HCT116 (cell line): Measurements from ENCODE around the gene KRT78. TPM values are rescaled to one million over a fixed set of nuclear protein-coding genes. Genes with fewer than 3 reads are reported as not detected.

Experiments used
- ATAC-seq: fragments of 200-7000 bp; cut with Tn5 transposase; 2 replicates; pipeline ENCODE4 v1.9.1; 2020; ENCODE audit warnings: mild to moderate bottlenecking, moderate library complexity
- BruUV-seq: library from RNA; stranded (reverse); fragments of 400-500 nt; replicated peaks from 2 replicates; lab custom pipeline; 2021; lab: Mats Ljungman, UMichigan
- CTCF ChIA-PET: fragments of 300-600 bp; sonication (Branson Sonifier 250); formaldehyde crosslinking; loops from one replicate; lab custom pipeline; 2021; ENCODE audit warnings: antibody characterized with exemption; lab: Charles Lee
- POLR2A ChIA-PET: fragments of 300-600, 350-600 bp; sonication (Branson Sonifier 250); formaldehyde crosslinking; loops from one replicate; lab custom pipeline; 2021; ENCODE audit warnings: antibody characterized with exemption; lab: Charles Lee
- RAD21 ChIA-PET, 2 experiments: fragments of 300-600 bp; sonication (Branson Sonifier 250); formaldehyde crosslinking; loops; one replicate each; lab custom pipeline; 2023; ENCODE audit warnings: low total read pairs in 2 of 2; ENCODE audit not compliant: uncharacterized antibody in 2 of 2, unreplicated experiment in 2 of 2, low non-redundant PET in 1 of 2; lab: Charles Lee
- DNase-seq: peaks from one replicate; pipeline ENCODE4 v3.0.0-alpha.2; 2010; ENCODE audit warnings: low read depth, low spot score
- H2AFZ ChIP-seq: fragments of 200-600 bp; shearing (Covaris generic), sonication (generic); 2 replicates; pipeline ENCODE4 v1.6.1; 2017; ENCODE audit warnings: low read depth, mixed run types, mixed read lengths, antibody characterized with exemption, low read length; ENCODE audit not compliant: poor library complexity, severe bottlenecking
- H3K27ac ChIP-seq: 2 replicates; pipeline ENCODE4 v1.5.1; 2012; ENCODE audit warnings: low read depth, low read length
- H3K27me3 ChIP-seq: fragments of 200-600 bp; sonication (generic); 2 replicates; pipeline ENCODE4 v1.6.1; 2016; ENCODE audit warnings: mixed run types, low read length, mixed read lengths; ENCODE audit not compliant: insufficient read depth
- H3K36me3 ChIP-seq, 2 experiments: fragments of 200-500 bp in 1 of 2; fragments of 200-600 bp in 1 of 2; sonication (Bioruptor generic) in 1 of 2; sonication (generic) in 1 of 2; 2 replicates each; pipeline versions ENCODE4 v1.5.1 to v1.6.1; 2014 to 2016; ENCODE audit warnings: low read length in 2 of 2, inconsistent platforms in 1 of 2, mixed read lengths in 1 of 2, mixed run types in 1 of 2; ENCODE audit not compliant: insufficient read depth in 2 of 2, control insufficient read depth in 1 of 2
- H3K4me1 ChIP-seq, 2 experiments: fragments of 200-600 bp in 1 of 2; sonication (generic) in 1 of 2; 2 replicates each; pipeline versions ENCODE4 v1.5.1 to v1.6.1; 2012 to 2017; ENCODE audit warnings: low read length in 2 of 2, inconsistent platforms in 1 of 2, mild to moderate bottlenecking in 1 of 2, mixed read lengths in 1 of 2, mixed run types in 1 of 2, moderate library complexity in 1 of 2; ENCODE audit not compliant: insufficient read depth in 2 of 2, control insufficient read depth in 1 of 2
- H3K4me2 ChIP-seq: fragments of 200-600 bp; sonication (generic); 2 replicates; pipeline ENCODE4 v1.6.1; 2017; ENCODE audit warnings: mixed run types, low read length, mixed read lengths
- H3K4me3 ChIP-seq, 2 experiments: fragments of 200-600 bp in 1 of 2; sonication (generic) in 1 of 2; replicated peaks in 1 of 2; 2 replicates each; pipeline ENCODE4 v1.5.1; 2011 to 2016; ENCODE audit warnings: low read length in 2 of 2, control low read depth in 1 of 2, low read depth in 1 of 2, mild to moderate bottlenecking in 1 of 2, mixed read lengths in 1 of 2, mixed run types in 1 of 2
- H3K79me2 ChIP-seq: fragments of 200-600 bp; sonication (generic); 2 replicates; pipeline ENCODE4 v1.6.1; 2017; ENCODE audit warnings: mild to moderate bottlenecking, mixed run types, low read length, moderate library complexity, mixed read lengths; ENCODE audit not compliant: insufficient read depth
- H3K9ac ChIP-seq: fragments of 200-600 bp; sonication (generic); 2 replicates; pipeline ENCODE4 v1.6.1; 2016; ENCODE audit warnings: low read length, mixed read lengths
- H3K9me2 ChIP-seq: fragments of 200-600 bp; sonication (generic), shearing (Covaris generic); 2 replicates; pipeline ENCODE4 v1.6.1; 2017; ENCODE audit warnings: mixed run types, mild to moderate bottlenecking, moderate library complexity; ENCODE audit not compliant: insufficient read depth
- H3K9me3 ChIP-seq, 2 experiments: fragments of 200-500 bp in 1 of 2; fragments of 200-600 bp in 1 of 2; sonication (Bioruptor generic) in 1 of 2; sonication (generic) in 1 of 2; 2 replicates each; pipeline ENCODE4 v1.6.1; 2014 to 2017; ENCODE audit warnings: low read length in 2 of 2, mixed read lengths in 2 of 2, inconsistent platforms in 1 of 2, low read depth in 1 of 2, mild to moderate bottlenecking in 1 of 2, mixed run types in 1 of 2, moderate library complexity in 1 of 2; ENCODE audit not compliant: control insufficient read depth in 1 of 2, insufficient read depth in 1 of 2
- H4K20me1 ChIP-seq: fragments of 200-600 bp; sonication (generic), shearing (Covaris generic); 2 replicates; pipeline ENCODE4 v1.6.1; 2017; ENCODE audit warnings: mixed run types, mild to moderate bottlenecking, moderate library complexity; ENCODE audit not compliant: insufficient read depth
- ATF3 ChIP-seq: IDR thresholded peaks from 2 replicates; pipeline ENCODE4 v1.6.1; 2012
- CBX3 ChIP-seq: IDR thresholded peaks from 2 replicates; pipeline ENCODE4 v1.6.1; 2012; ENCODE audit warnings: low read depth
- SP1 ChIP-seq: IDR thresholded peaks from 2 replicates; pipeline ENCODE4 v1.6.1; 2012; ENCODE audit warnings: low read depth
- SRF ChIP-seq: IDR thresholded peaks from 2 replicates; pipeline ENCODE4 v1.6.1; 2012; ENCODE audit warnings: low read depth
- intact Hi-C: fragments of 100-400 bp; cut with micrococcal nuclease; formaldehyde crosslinking; loops from 2 replicates; pipeline ENCODE4 v1.10.0; 2022
- total RNA-seq: library from RNA; stranded (reverse); gene quantifications from one replicate; pipeline ENCODE4 v1.2.1, GENCODE V29; 2021; ENCODE audit not compliant: unreplicated experiment
- TF ChIP-seq, protein P1 (sequence below): IDR thresholded peaks from 2 replicates; pipeline ENCODE4 v1.6.1; 2012
- TF ChIP-seq, protein P2 (sequence below): IDR thresholded peaks from 2 replicates; pipeline ENCODE4 v1.6.1; 2012; ENCODE audit warnings: low read depth

The KRT78 gene
- total RNA-seq, 1 experiment from 2014 or later = not detected

- intact Hi-C loops = no loop called here
- no peak for TF ChIP-seq SRF
- TF ChIP-seq, protein P1, sequence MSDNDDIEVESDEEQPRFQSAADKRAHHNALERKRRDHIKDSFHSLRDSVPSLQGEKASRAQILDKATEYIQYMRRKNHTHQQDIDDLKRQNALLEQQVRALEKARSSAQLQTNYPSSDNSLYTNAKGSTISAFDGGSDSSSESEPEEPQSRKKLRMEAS = no peak
- TF ChIP-seq SP1 = no peak
- TF ChIP-seq CBX3 = no peak
- TF ChIP-seq, protein P2, sequence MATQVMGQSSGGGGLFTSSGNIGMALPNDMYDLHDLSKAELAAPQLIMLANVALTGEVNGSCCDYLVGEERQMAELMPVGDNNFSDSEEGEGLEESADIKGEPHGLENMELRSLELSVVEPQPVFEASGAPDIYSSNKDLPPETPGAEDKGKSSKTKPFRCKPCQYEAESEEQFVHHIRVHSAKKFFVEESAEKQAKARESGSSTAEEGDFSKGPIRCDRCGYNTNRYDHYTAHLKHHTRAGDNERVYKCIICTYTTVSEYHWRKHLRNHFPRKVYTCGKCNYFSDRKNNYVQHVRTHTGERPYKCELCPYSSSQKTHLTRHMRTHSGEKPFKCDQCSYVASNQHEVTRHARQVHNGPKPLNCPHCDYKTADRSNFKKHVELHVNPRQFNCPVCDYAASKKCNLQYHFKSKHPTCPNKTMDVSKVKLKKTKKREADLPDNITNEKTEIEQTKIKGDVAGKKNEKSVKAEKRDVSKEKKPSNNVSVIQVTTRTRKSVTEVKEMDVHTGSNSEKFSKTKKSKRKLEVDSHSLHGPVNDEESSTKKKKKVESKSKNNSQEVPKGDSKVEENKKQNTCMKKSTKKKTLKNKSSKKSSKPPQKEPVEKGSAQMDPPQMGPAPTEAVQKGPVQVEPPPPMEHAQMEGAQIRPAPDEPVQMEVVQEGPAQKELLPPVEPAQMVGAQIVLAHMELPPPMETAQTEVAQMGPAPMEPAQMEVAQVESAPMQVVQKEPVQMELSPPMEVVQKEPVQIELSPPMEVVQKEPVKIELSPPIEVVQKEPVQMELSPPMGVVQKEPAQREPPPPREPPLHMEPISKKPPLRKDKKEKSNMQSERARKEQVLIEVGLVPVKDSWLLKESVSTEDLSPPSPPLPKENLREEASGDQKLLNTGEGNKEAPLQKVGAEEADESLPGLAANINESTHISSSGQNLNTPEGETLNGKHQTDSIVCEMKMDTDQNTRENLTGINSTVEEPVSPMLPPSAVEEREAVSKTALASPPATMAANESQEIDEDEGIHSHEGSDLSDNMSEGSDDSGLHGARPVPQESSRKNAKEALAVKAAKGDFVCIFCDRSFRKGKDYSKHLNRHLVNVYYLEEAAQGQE = no peak
- TF ChIP-seq ATF3 = no peak
- ChIA-PET POLR2A (no interaction called here), RAD21 (no interaction called here), CTCF (no interaction called here)
- Histone ChIP-seq H2AFZ (no peak overlapping the region), H3K27ac (no peak overlapping the region), H3K4me1 (peaks cover 8 to 42% of the 10 kb centered on the region in 2 experiments; a peak in 3 of 4 replicates), H4K20me1 (no peaks in the 10 kb centered on the region), H3K4me2 (no peak overlapping the region), H3K27me3 (no peaks in the 10 kb centered on the region), H3K9me3 (no peaks in the 10 kb centered on the region), H3K79me2 (no peaks in the 10 kb centered on the region), H3K9ac (no peak overlapping the region), H3K36me3 (no peaks in the 10 kb centered on the region), H3K4me3 (no peak overlapping the region), H3K9me2 (no peaks in the 10 kb centered on the region)
- no TSS peak for BruUV-seq
- DNase-seq = no peak
- no peak for ATAC-seq
Measured at GRCh38 chr12:52796429-52796794, 52.4 kb downstream of the KRT78 start.
